ENCODE measurements around the gene HEXD. TPM values are rescaled to one million over a fixed set of nuclear protein-coding genes. Genes with fewer than 3 reads are reported as not detected.

The HEXD gene
- total and polyA plus RNA-seq, 10 of the 15 experiments (the other 5 are each of a cell fraction or from before 2014, with no cell fraction given): 1.6 to 24.2 (median 7.0) TPM

DNA sequence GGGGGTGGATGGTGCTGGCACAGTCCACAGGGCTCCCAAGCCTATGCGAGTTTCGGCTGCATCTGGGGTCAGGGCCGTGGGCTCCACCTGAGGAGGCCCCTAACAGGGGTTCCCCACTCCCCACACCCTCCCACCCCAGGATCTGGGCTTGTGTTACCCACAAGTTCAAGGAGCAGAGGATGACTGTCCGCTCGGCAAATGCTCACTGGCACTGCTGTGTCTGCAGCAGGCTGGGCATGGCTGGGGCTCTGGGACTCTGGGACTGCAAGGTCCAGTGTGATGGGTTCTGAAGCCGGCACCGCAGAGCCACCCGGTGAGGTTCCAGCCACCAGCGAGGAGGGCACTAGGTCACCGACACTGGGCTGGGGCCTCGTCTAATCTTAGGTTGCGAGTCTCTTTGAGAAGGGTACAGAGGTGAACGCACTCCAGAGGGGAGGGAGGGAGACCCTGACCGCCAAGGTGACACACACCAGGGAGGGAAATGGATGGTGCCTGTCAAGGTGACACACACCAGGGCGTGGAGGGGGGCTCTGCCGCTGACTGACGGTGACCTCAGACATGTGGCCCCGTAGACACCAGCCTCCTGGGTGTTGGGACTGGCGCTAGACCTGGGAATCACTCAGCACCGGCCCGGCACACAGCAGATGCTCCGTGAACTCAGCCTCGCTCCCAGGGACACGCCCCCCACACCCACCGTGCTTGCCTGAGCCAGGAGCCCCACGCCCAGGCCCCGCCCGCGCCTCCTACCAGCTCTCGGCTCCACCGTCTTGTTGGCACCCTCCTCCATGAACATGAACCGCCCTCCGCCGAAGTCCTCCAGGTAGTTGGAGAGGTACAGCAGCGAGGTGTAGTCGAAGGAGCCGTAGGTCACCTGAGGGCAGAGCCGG is 20.5 kb upstream of the HEXD start:
- CTCF ChIA-PET: no interaction called here
- Histone ChIP-seq H3K27me3 (replicated peaks in 1 of 2; ENCODE audit: control insufficient read depth in 2 of 2, insufficient read depth in 2 of 2, low read length in 1 of 2) (no peaks in the 10 kb centered on the region), H3K4me1 (ENCODE audit: control insufficient read depth, insufficient read depth, low read length) (peaks cover 4% of the 10 kb centered on the region; the same call in 1 of the 2 replicates), H4K20me1 (ENCODE audit: control insufficient read depth, insufficient read depth) (no peaks in the 10 kb centered on the region), H3K27ac (ENCODE audit: control insufficient read depth, insufficient read depth) (no peak overlapping the region), H3K79me2 (ENCODE audit: control insufficient read depth, insufficient read depth, low read length) (no peaks in the 10 kb centered on the region), H2AFZ (ENCODE audit: control insufficient read depth, low read depth, low read length) (no peak overlapping the region), H3K4me2 (ENCODE audit: control insufficient read depth, insufficient read depth) (no peak overlapping the region), H3K36me3 (ENCODE audit: control insufficient read depth in 2 of 2, insufficient read depth in 2 of 2, low read length in 1 of 2) (peaks cover 2% of the 10 kb centered on the region in 2 experiments; a peak in 2 of 4 replicates), H3K9ac (ENCODE audit: control insufficient read depth, insufficient read depth, low read length) (no peak overlapping the region), H3K4me3 (no peak overlapping the region), H3K9me3 (replicated peaks; ENCODE audit: control insufficient read depth, insufficient read depth, low read length) (no peaks in the 10 kb centered on the region)
- no peak for DNase-seq (ENCODE audit: low read depth, low spot score)
- intact Hi-C loops (cut with micrococcal nuclease; ENCODE audit: unreplicated experiment) (no loop called here), in situ Hi-C loops (cut with MboI) (no loop called here)
- TF ChIP-seq HDAC2 (IDR thresholded peaks at IDR 0.05): no peak
- TF ChIP-seq SMAD1 (IDR thresholded peaks at IDR 0.05; ENCODE audit: low read depth, partially characterized antibody): no peak
- no peak for TF ChIP-seq JUND (IDR thresholded peaks at IDR 0.05; ENCODE audit: low read depth, low read length)
- no peak for TF ChIP-seq ATF2 (IDR thresholded peaks at IDR 0.05; ENCODE audit: low read length)
- TF ChIP-seq FOXK2 (IDR thresholded peaks at IDR 0.05): no peak
- TF ChIP-seq RAD51 (IDR thresholded peaks at IDR 0.05): no peak
- TF ChIP-seq RELA (IDR thresholded peaks at IDR 0.05; ENCODE audit: borderline replicate concordance, partially characterized antibody): no peak
- WGBS (ENCODE audit: insufficient coverage, insufficient replicate concordance, low lambda C conversion rate, missing lambda C conversion rate): 94% methylated on average over 37 of the region's 38 CpGs
- RAD21 ChIA-PET (ENCODE audit: unreplicated experiment): no interaction called here
- ATAC-seq: no peak
- SMC1A ChIA-PET (ENCODE audit: uncharacterized antibody, unreplicated experiment): no interaction called here
- no TSS peak for BruUV-seq (replicated peaks)
- POLR2A ChIA-PET: no interaction called here
- FAIRE-seq: no peak

All from GM12878 (cell line).